Bronchial epithelial cell (primary cell): ENCODE results near the gene KISS1R. TPM values are rescaled to one million over a fixed set of nuclear protein-coding genes. Genes with fewer than 3 reads are reported as not detected.

Source experiments
- DNase-seq: peaks from one replicate; pipeline ENCODE4 v3.0.0-alpha.2; 2010; ENCODE audit warnings: low read depth
- FAIRE-seq: peaks from 2 replicates; lab custom pipeline; 2011; peaks lifted over from hg19 to GRCh38; lab: Jason Lieb, UNC
- H3K27me3 ChIP-seq: 2 replicates; pipeline ENCODE4 v1.5.1; 2011; ENCODE audit warnings: low read length; ENCODE audit not compliant: control insufficient read depth, insufficient read depth
- H3K36me3 ChIP-seq: 2 replicates; pipeline ENCODE4 v1.5.1; 2011; ENCODE audit warnings: low read length; ENCODE audit not compliant: control insufficient read depth, insufficient read depth
- H3K4me3 ChIP-seq: 2 replicates; pipeline ENCODE4 v1.5.1; 2011; ENCODE audit warnings: mild to moderate bottlenecking, low read depth, low read length, control low read depth
- total RNA-seq: library from RNA; depleted of rRNA; stranded (reverse); fragments of >200 nt; gene quantifications from 2 replicates; pipeline ENCODE4 v1.2.1, GENCODE V29; 2014
- TF ChIP-seq, protein P1 (sequence below): IDR thresholded peaks from 2 replicates; pipeline ENCODE4 v1.5.1; 2011; ENCODE audit warnings: mild to moderate bottlenecking, moderate library complexity, low read length, control low read depth, inconsistent platforms; ENCODE audit not compliant: insufficient read depth, severe bottlenecking

The KISS1R gene
- total RNA-seq, 1 donor from 2014 or later: not detected

DNA sequence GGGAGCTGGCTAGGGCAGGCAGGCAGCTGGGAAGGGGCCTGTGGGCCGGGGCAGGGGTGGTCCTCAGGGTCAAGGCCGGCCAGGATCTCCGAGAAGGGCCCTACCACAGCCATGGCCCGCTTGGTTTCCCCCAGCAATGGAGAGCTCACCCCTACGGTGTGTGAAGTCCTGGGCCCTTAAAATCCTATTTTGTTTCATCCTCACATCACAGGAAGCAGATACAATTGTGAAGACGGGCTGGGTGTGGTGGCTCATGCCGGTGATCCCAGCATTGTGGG lies 15.1 kb upstream of the KISS1R start:
- TF ChIP-seq, protein P1, sequence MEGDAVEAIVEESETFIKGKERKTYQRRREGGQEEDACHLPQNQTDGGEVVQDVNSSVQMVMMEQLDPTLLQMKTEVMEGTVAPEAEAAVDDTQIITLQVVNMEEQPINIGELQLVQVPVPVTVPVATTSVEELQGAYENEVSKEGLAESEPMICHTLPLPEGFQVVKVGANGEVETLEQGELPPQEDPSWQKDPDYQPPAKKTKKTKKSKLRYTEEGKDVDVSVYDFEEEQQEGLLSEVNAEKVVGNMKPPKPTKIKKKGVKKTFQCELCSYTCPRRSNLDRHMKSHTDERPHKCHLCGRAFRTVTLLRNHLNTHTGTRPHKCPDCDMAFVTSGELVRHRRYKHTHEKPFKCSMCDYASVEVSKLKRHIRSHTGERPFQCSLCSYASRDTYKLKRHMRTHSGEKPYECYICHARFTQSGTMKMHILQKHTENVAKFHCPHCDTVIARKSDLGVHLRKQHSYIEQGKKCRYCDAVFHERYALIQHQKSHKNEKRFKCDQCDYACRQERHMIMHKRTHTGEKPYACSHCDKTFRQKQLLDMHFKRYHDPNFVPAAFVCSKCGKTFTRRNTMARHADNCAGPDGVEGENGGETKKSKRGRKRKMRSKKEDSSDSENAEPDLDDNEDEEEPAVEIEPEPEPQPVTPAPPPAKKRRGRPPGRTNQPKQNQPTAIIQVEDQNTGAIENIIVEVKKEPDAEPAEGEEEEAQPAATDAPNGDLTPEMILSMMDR: no peak
- DNase-seq (no peak), FAIRE-seq (no peak)
- no peaks in the 10 kb centered on the region for H3K27me3 ChIP-seq
- no peak overlapping the region for H3K4me3 ChIP-seq
- peaks cover 27% of the 10 kb centered on the region for H3K36me3 ChIP-seq

DNA sequence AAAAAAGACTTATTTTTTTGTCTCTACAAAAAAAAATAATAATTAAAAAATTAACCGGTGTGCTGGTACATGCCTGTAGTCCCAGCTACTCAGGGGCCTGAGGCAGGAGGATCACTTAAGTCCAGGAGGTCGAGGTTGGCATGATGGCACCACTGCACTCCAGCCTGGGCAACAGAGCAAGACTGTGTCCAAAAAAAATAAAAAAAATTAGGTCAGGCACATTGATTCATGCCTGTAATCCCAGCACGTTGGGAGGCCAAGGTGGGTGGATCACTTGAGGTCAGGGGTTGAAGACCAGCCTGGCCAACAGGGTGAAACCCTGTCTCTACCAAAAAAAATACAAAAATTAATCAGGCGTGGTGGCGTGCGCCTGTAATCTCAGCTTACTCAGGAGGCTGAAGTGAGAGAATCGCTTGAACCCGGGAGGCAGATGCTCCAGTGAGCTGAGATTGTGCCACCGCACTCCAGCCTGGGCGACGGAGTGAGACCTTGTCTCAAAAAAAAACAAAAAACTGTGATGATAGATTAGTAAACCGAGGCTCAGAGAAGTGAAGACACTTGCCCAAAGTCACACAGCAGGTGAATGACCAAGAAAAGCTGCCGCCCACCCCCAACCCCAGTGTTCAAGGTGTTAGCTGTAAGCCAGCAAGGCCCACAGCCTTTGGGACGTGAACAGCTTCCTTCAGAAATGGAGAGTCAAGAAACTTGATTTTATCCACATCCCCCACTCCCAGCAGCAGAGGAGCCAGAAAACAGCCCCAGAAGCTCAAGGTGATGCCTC lies 14.5 kb upstream of the KISS1R start:
- Histone ChIP-seq H3K36me3 (peaks cover 25% of the 10 kb centered on the region), H3K4me3 (no peak overlapping the region), H3K27me3 (no peaks in the 10 kb centered on the region)
- DNase-seq (no peak), FAIRE-seq (no peak)
- TF ChIP-seq, protein P1: no peak

DNA sequence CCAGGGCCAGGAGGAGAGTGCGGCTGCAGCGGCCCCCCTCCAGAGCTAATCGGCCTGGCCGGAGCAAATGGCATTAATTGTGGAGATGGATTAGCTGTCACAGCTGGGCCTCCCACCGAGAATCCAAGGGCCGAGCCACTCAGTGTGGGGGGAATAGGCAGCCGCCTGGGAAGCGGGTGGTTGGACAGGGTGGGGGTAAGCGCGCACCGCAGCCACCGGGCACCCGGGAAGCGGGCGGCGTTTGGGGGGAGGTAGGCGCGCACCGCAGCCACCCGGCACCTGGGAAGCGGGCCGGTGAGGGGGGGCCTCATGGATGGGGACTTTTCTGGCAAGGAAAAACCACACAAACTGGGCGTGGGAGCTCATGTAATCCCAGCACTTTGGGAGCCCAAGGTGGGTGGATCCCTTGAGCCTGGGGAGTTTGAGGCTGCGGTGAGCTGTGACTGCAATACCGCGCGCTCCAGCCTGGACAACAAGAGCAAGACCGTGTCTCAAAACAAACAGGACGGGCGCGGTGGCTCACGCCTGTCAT lies 13.8 kb upstream of the KISS1R start:
- FAIRE-seq: no peak
- TF ChIP-seq, protein P1: no peak
- H3K4me3 ChIP-seq: no peak overlapping the region
- no peaks in the 10 kb centered on the region for H3K27me3 ChIP-seq
- DNase-seq: no peak
- peaks cover 24% of the 10 kb centered on the region for H3K36me3 ChIP-seq

DNA sequence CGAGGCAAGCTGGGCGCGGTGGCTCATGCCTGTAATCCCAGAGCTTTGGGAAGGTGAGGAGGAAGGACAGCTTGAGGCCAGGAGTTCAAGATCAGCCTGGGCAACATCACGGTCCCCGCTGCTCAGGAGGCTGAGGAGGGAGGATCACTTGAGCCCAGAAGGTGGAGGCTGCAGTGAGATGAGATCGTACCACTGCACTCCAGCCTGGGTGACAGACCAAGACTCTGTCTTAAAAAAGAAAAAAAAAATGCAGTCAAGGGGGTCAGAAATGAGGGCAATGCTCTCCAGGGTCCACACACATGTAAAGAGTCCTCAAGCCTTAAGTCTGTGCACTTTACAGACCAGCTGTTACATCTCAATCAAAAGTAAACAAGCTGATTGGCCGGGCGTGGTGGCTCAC lies 12.6 kb upstream of the KISS1R start:
- no peak for FAIRE-seq
- DNase-seq: no peak
- H3K36me3 ChIP-seq: peaks cover 19% of the 10 kb centered on the region
- TF ChIP-seq, protein P1: no peak
- H3K4me3 ChIP-seq: no peak overlapping the region
- H3K27me3 ChIP-seq: no peaks in the 10 kb centered on the region

DNA sequence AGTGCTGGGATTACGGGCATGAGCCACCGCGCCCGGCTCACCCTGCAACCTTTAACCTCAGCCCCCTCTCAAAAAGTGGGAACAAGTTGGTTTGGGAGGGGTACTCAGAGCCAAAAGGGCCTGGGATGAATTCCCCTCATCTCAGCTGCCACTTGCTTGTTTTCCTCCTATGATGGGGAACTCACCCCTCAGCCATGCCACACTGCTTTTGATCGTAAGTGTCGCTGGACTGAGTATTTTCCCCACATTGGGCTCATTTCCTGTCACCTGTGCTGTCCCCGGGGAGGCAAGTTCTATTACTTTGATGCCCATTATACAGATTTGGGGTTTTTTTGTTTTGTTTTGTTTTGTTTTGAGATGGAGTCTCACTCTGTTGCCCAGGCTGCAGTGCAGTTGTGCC lies 10.7 kb upstream of the KISS1R start:
- TF ChIP-seq, protein P1: no peak
- no peak overlapping the region for H3K4me3 ChIP-seq
- peaks cover 10% of the 10 kb centered on the region for H3K36me3 ChIP-seq
- FAIRE-seq: no peak
- DNase-seq: no peak
- no peaks in the 10 kb centered on the region for H3K27me3 ChIP-seq
